HL-60 (cell line): ENCODE measurements around the gene GMPPA.

Experiments
- DNase-seq, 2 experiments: peaks; one replicate each; pipeline ENCODE4 v3.0.0-alpha.2; 2010 to 2020; ENCODE audit warnings: low read depth in 1 of 2, low spot score in 1 of 2
- H3K27ac ChIP-seq: fragments of 250-450 bp; sonication (Bioruptor Pico); replicated peaks from 2 replicates; pipeline ENCODE4 v1.5.1; 2020; ENCODE audit warnings: mild to moderate bottlenecking, moderate library complexity
- H3K27me3 ChIP-seq: fragments of 250-450 bp; sonication (Bioruptor Pico); 2 replicates; pipeline ENCODE4 v1.5.1; 2021; ENCODE audit warnings: mild to moderate bottlenecking, moderate library complexity; ENCODE audit not compliant: insufficient read depth, poor library complexity, severe bottlenecking
- H3K4me3 ChIP-seq: replicated peaks from 2 replicates; pipeline ENCODE4 v1.5.1; 2011; ENCODE audit warnings: mild to moderate bottlenecking, control low read depth, low read length; ENCODE audit not compliant: insufficient read depth
- GABPA ChIP-seq: IDR thresholded peaks from 2 replicates; pipeline ENCODE4 v1.6.1; 2012; ENCODE audit warnings: low read depth
- POLR2AphosphoS5 ChIP-seq: IDR thresholded peaks from 2 replicates; pipeline ENCODE4 v1.6.1; 2012; ENCODE audit warnings: low read depth
- SPI1 ChIP-seq: IDR thresholded peaks from 2 replicates; pipeline ENCODE4 v1.6.1; 2012; ENCODE audit warnings: low read depth, mild to moderate bottlenecking, borderline replicate concordance
- TF ChIP-seq, protein P1 (sequence below): IDR thresholded peaks from one replicate; pipeline ENCODE4 v1.5.1; 2011; ENCODE audit warnings: low read length, control low read depth, inconsistent platforms; ENCODE audit not compliant: insufficient read depth
- TF ChIP-seq, protein P2 (sequence below): IDR thresholded peaks from 2 replicates; pipeline ENCODE4 v1.6.1; 2012; ENCODE audit warnings: low read depth; ENCODE audit not compliant: insufficient replicate concordance

The GMPPA gene

DNA sequence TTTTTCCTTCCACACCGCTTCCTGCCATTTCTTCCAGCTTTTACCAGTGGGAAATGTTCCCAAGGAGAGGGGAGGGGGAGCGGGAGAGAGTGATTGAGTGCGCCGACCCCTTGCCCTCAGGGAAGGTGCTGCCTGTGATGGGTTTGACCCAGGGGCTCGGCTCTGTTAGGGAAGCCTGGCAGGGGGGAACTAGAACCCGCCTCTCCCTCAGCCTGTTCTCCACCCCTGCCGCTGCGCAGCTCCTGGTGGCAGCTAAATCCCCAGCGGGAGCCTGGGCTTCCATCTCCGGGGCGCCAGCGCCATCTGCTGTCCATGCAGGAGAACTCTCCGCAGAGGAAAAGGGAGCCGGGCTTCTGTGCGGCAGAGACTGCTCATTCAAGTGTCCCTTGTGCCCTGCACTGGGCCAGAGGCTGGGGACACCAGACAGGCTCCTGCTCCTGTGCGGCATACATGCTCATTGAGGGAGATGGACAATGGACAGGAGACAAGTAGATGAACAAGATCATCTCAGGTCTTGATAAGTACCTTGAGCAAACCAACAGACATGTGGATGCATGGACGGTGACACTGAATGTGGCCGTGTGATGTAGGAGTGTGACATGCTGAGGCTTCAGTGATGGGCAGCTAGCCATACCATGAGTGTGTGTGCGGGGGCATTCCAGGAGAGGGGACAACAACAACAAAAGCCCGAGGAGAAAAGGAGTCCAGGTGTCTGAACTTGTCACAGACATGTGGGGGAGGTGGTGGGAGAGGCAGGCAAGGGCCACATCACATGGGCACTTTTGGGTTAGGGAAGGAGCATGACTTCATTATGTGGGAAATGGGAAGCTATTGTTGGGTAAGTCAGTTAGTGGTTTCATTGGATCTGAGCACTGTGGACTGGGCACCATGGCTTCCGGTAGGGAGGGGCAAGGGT, 31.6 kb downstream of the GMPPA start:
- H3K27me3 ChIP-seq, result peaks cover 47% of the 10 kb centered on the region
- peak; percentile 58 to 85 for DNase-seq
- H3K4me3 ChIP-seq, result no peak overlapping the region
- TF ChIP-seq, protein P1, sequence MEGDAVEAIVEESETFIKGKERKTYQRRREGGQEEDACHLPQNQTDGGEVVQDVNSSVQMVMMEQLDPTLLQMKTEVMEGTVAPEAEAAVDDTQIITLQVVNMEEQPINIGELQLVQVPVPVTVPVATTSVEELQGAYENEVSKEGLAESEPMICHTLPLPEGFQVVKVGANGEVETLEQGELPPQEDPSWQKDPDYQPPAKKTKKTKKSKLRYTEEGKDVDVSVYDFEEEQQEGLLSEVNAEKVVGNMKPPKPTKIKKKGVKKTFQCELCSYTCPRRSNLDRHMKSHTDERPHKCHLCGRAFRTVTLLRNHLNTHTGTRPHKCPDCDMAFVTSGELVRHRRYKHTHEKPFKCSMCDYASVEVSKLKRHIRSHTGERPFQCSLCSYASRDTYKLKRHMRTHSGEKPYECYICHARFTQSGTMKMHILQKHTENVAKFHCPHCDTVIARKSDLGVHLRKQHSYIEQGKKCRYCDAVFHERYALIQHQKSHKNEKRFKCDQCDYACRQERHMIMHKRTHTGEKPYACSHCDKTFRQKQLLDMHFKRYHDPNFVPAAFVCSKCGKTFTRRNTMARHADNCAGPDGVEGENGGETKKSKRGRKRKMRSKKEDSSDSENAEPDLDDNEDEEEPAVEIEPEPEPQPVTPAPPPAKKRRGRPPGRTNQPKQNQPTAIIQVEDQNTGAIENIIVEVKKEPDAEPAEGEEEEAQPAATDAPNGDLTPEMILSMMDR, result peak; percentile 75
- TF ChIP-seq POLR2AphosphoS5, result no peak
- TF ChIP-seq, protein P2, sequence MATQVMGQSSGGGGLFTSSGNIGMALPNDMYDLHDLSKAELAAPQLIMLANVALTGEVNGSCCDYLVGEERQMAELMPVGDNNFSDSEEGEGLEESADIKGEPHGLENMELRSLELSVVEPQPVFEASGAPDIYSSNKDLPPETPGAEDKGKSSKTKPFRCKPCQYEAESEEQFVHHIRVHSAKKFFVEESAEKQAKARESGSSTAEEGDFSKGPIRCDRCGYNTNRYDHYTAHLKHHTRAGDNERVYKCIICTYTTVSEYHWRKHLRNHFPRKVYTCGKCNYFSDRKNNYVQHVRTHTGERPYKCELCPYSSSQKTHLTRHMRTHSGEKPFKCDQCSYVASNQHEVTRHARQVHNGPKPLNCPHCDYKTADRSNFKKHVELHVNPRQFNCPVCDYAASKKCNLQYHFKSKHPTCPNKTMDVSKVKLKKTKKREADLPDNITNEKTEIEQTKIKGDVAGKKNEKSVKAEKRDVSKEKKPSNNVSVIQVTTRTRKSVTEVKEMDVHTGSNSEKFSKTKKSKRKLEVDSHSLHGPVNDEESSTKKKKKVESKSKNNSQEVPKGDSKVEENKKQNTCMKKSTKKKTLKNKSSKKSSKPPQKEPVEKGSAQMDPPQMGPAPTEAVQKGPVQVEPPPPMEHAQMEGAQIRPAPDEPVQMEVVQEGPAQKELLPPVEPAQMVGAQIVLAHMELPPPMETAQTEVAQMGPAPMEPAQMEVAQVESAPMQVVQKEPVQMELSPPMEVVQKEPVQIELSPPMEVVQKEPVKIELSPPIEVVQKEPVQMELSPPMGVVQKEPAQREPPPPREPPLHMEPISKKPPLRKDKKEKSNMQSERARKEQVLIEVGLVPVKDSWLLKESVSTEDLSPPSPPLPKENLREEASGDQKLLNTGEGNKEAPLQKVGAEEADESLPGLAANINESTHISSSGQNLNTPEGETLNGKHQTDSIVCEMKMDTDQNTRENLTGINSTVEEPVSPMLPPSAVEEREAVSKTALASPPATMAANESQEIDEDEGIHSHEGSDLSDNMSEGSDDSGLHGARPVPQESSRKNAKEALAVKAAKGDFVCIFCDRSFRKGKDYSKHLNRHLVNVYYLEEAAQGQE, result no peak
- no peak overlapping the region for H3K27ac ChIP-seq

DNA sequence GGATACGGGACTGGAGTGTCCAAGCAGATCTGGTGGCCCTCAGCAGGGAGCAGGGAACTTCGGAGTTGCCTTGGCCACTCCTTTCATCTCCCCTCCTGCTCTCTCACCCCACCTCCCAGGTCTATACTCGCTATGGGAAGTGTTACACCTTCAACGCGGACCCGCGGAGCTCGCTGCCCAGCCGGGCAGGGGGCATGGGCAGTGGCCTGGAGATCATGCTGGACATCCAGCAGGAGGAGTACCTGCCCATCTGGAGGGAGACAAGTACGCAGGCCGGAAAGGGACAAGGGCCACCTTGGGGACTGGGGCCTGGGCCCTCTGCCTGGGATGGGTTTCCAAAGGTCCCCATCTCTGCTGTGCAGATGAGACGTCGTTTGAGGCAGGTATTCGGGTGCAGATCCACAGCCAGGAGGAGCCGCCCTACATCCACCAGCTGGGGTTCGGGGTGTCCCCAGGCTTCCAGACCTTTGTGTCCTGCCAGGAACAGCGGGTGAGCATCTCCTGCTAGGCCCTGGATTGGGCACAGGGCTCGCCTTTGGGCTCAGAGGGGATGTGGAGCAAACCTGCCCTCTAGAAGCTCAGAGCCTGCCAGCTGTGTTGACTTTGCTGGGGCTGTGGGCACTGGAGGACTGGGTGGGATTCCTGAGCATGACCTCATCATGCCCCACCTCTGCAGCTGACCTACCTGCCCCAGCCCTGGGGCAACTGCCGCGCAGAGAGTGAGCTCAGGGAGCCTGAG, 33.1 kb downstream of the GMPPA start:
- no peak for TF ChIP-seq GABPA
- TF ChIP-seq, protein P1, result no peak
- TF ChIP-seq SPI1, result no peak
- no peak for TF ChIP-seq POLR2AphosphoS5
- TF ChIP-seq, protein P2, result no peak
- Histone ChIP-seq H3K27me3 (peaks cover 44% of the 10 kb centered on the region), H3K27ac (no peak overlapping the region), H3K4me3 (no peak overlapping the region)
- no peak for DNase-seq

DNA sequence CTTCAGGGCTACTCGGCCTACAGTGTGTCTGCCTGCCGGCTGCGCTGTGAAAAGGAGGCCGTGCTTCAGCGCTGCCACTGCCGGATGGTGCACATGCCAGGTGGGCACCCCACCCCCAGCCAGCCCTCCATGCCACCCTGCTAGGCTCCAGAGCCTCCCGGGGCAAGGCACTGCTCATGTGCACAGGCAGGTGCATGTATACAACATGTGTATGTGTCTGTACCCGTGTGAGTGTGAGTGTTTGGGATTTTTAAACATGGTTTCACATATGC, 33.6 kb downstream of the GMPPA start:
- H3K4me3 ChIP-seq, result no peak overlapping the region
- DNase-seq, result no peak
- H3K27ac ChIP-seq, result no peak overlapping the region
- H3K27me3 ChIP-seq, result peaks cover 44% of the 10 kb centered on the region
- TF ChIP-seq, protein P1, result no peak
- TF ChIP-seq, protein P2, result no peak
